ENCODE results near the gene RAB11B. TPM values are rescaled to one million over a fixed set of nuclear protein-coding genes. Genes with fewer than 3 reads are reported as not detected.
A peak's percentile ranks its signal among the peaks of the same experiment; 100 is the strongest.
"Not testable (repeated sequence)": the region's sequence is repeated elsewhere in the genome, so short reads cannot be mapped to it uniquely, and the experiment has no call there.

Gene RAB11B
- total RNA-seq, 1 donor from 2014 or later, result 101 TPM

- ATAC-seq (no peak), DNase-seq (no peak)
- no peaks in the 10 kb centered on the region for H3K9me3 ChIP-seq
- H3K36me3 ChIP-seq, result peaks cover 54% of the 10 kb centered on the region
- intact Hi-C loops (cut with DNase I), result no loop called here
- no peaks in the 10 kb centered on the region for H3K27me3 ChIP-seq (ENCODE audit: low read depth)
- H3K27ac ChIP-seq, result no peak overlapping the region
- H3K4me3 ChIP-seq, result no peak overlapping the region
- no peak for TF ChIP-seq CTCF (IDR thresholded peaks at IDR 0.05)
- peaks cover 32% of the 10 kb centered on the region for H3K4me1 ChIP-seq
Observed at GRCh38 chr19:8399681-8400188, 9.6 kb downstream of the RAB11B start.

- H3K27ac ChIP-seq, result no peak overlapping the region
- no peaks in the 10 kb centered on the region for H3K9me3 ChIP-seq
- TF ChIP-seq CTCF (IDR thresholded peaks at IDR 0.05), result no peak
- peak; percentile 41 for DNase-seq
- intact Hi-C loops (cut with DNase I), result no loop called here
- ATAC-seq, result no peak
- H3K27me3 ChIP-seq (ENCODE audit: low read depth), result no peaks in the 10 kb centered on the region
- peaks cover 10% of the 10 kb centered on the region for H3K4me1 ChIP-seq
- peaks cover 63% of the 10 kb centered on the region for H3K36me3 ChIP-seq
- H3K4me3 ChIP-seq, result no peak overlapping the region
Observed at GRCh38 chr19:8401981-8402411, 11.8 kb downstream of the RAB11B start.

GRCh38 chr19:8403098-8403819 lies 13.1 kb downstream of the RAB11B start:
- no peak overlapping the region for H3K27ac ChIP-seq
- no peaks in the 10 kb centered on the region for H3K4me1 ChIP-seq
- H3K36me3 ChIP-seq, result peaks cover 63% of the 10 kb centered on the region
- intact Hi-C loops (cut with DNase I), result no loop called here
- no peaks in the 10 kb centered on the region for H3K27me3 ChIP-seq (ENCODE audit: low read depth)
- no peak overlapping the region for H3K4me3 ChIP-seq
- peak in 1 of 2 donors; percentile 8 for ATAC-seq
- no peak for DNase-seq
- no peaks in the 10 kb centered on the region for H3K9me3 ChIP-seq
- no peak for TF ChIP-seq CTCF (IDR thresholded peaks at IDR 0.05)

GRCh38 chr19:8403820-8404109 lies 13.6 kb downstream of the RAB11B start:
- TF ChIP-seq CTCF (IDR thresholded peaks at IDR 0.05), result no peak
- ATAC-seq (peak in 1 of 2 donors; percentile 3), DNase-seq (peak; percentile 39)
- intact Hi-C loops (cut with DNase I), result no loop called here
- Histone ChIP-seq H3K36me3 (peaks cover 63% of the 10 kb centered on the region), H3K9me3 (no peaks in the 10 kb centered on the region), H3K27me3 (ENCODE audit: low read depth) (no peaks in the 10 kb centered on the region), H3K4me1 (no peaks in the 10 kb centered on the region), H3K4me3 (no peak overlapping the region), H3K27ac (no peak overlapping the region)

GRCh38 chr19:8404391-8405151 lies 14.4 kb downstream of the RAB11B start:
- no peak for TF ChIP-seq CTCF (IDR thresholded peaks at IDR 0.05)
- ATAC-seq (no peak), DNase-seq (peak; percentile 32)
- Histone ChIP-seq H3K4me3 (no peak overlapping the region), H3K4me1 (no peaks in the 10 kb centered on the region), H3K27ac (no peak overlapping the region), H3K36me3 (peaks cover 57% of the 10 kb centered on the region), H3K9me3 (no peaks in the 10 kb centered on the region), H3K27me3 (ENCODE audit: low read depth) (no peaks in the 10 kb centered on the region)
- intact Hi-C loops (cut with DNase I), result no loop called here

- intact Hi-C loops (cut with DNase I), result not testable (repeated sequence)
Observed at GRCh38 chr19:8410718-8411117, 20.6 kb downstream of the RAB11B start.

More at GRCh38 chr19:8410718-8411117, 20.6 kb downstream of the RAB11B start:
- H3K9me3 ChIP-seq; H3K36me3 ChIP-seq; H3K4me3 ChIP-seq; H3K27me3 ChIP-seq (ENCODE audit: low read depth); DNase-seq; H3K27ac ChIP-seq; ATAC-seq: not testable (repeated sequence)
- peaks cover 22% of the 10 kb centered on the region for H3K4me1 ChIP-seq
